ENCODE measurements around the gene ZNF189.

DNA sequence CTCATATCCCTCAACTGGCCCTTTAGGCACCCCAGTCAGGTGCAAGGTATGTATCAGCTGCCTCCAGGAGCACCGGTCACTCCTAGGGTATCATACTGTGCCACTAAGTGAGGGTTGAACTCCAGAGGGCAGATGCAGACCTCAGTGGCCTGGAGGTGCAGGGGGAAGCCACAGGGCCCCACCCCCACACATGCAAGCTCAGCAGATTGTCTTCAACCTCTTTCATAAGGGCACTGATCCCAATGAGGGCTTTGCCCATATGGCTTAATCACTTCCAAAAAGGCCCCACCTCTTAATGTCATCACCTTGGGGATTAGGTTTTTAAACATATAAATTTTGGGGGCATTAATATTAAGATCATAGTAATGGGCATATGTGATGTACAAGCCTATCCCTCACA, 42.0 kb upstream of the ZNF189 start:
- TF ChIP-seq, protein P1, sequence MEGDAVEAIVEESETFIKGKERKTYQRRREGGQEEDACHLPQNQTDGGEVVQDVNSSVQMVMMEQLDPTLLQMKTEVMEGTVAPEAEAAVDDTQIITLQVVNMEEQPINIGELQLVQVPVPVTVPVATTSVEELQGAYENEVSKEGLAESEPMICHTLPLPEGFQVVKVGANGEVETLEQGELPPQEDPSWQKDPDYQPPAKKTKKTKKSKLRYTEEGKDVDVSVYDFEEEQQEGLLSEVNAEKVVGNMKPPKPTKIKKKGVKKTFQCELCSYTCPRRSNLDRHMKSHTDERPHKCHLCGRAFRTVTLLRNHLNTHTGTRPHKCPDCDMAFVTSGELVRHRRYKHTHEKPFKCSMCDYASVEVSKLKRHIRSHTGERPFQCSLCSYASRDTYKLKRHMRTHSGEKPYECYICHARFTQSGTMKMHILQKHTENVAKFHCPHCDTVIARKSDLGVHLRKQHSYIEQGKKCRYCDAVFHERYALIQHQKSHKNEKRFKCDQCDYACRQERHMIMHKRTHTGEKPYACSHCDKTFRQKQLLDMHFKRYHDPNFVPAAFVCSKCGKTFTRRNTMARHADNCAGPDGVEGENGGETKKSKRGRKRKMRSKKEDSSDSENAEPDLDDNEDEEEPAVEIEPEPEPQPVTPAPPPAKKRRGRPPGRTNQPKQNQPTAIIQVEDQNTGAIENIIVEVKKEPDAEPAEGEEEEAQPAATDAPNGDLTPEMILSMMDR (IDR thresholded peaks at IDR 0.05) = no peak
- TF ChIP-seq POLR2A (IDR thresholded peaks at IDR 0.05) = no peak

Data from uterus (tissue), 2 donors.